Lower lobe of right lung (tissue), 2 donors: ENCODE measurements around the gene GTPBP4. TPM values are rescaled to one million over a fixed set of nuclear protein-coding genes. Genes with fewer than 3 reads are reported as not detected.
A peak's percentile ranks its signal among the peaks of the same experiment; 100 is the strongest.

Source experiments
- ATAC-seq, 2 donors: fragments of 200-7000 bp; cut with Tn5 transposase; one replicate each; pipeline ENCODE4 v1.9.1; 2020 to 2022; ENCODE audit warnings: mild to moderate bottlenecking in 2 of 2, moderate library complexity in 2 of 2
- DNase-seq: peaks from one replicate; pipeline ENCODE4 v3.0.0-alpha.2; 2020
- H3K27ac ChIP-seq: fragments of 200-600 bp; one replicate; pipeline ENCODE4 v1.8.0; 2022
- H3K27me3 ChIP-seq: fragments of 200-600 bp; one replicate; pipeline ENCODE4 v1.8.0; 2022; ENCODE audit warnings: low read depth
- H3K36me3 ChIP-seq: fragments of 200-600 bp; one replicate; pipeline ENCODE4 v1.8.0; 2022; ENCODE audit warnings: mild to moderate bottlenecking
- H3K4me1 ChIP-seq: fragments of 200-600 bp; one replicate; pipeline ENCODE4 v1.8.0; 2022
- H3K4me3 ChIP-seq: fragments of 200-600 bp; one replicate; pipeline ENCODE4 v1.8.0; 2022; ENCODE audit warnings: mild to moderate bottlenecking
- H3K9me3 ChIP-seq: fragments of 200-600 bp; one replicate; pipeline ENCODE4 v1.8.0; 2022
- intact Hi-C: fragments of 100-400 bp; cut with DNase I; formaldehyde crosslinking; loops from one replicate; pipeline ENCODE4 v1.11.0; 2022
- total RNA-seq: library from RNA; stranded (reverse); fragmentation: NEBNext Ultra II Directional; extraction: Animal tissue kit (Norgen Biotek cat#: 25700); gene quantifications from one replicate; pipeline ENCODE4 v1.2.1, GENCODE V29; 2021
- TF ChIP-seq, protein P1 (sequence below): fragments of 200-600 bp; IDR thresholded peaks from one replicate; pipeline ENCODE4 v1.8.0; 2022; ENCODE audit warnings: antibody characterized with exemption, mild to moderate bottlenecking
- donor health status: DM: no; HTN: yes; CAD: no; lungs with severe emphysema.

The GTPBP4 gene
- total RNA-seq, 1 donor from 2014 or later = 28.9 TPM

GRCh38 chr10:971613-972012 lies 16.6 kb upstream of the GTPBP4 start:
- TF ChIP-seq, protein P1, sequence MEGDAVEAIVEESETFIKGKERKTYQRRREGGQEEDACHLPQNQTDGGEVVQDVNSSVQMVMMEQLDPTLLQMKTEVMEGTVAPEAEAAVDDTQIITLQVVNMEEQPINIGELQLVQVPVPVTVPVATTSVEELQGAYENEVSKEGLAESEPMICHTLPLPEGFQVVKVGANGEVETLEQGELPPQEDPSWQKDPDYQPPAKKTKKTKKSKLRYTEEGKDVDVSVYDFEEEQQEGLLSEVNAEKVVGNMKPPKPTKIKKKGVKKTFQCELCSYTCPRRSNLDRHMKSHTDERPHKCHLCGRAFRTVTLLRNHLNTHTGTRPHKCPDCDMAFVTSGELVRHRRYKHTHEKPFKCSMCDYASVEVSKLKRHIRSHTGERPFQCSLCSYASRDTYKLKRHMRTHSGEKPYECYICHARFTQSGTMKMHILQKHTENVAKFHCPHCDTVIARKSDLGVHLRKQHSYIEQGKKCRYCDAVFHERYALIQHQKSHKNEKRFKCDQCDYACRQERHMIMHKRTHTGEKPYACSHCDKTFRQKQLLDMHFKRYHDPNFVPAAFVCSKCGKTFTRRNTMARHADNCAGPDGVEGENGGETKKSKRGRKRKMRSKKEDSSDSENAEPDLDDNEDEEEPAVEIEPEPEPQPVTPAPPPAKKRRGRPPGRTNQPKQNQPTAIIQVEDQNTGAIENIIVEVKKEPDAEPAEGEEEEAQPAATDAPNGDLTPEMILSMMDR = no peak
- ATAC-seq (peak; percentile 40 to 60), DNase-seq (no peak)
- Histone ChIP-seq H3K27ac (peak overlapping the region; percentile 74), H3K4me1 (peaks cover 42% of the 10 kb centered on the region), H3K9me3 (no peaks in the 10 kb centered on the region), H3K27me3 (no peaks in the 10 kb centered on the region), H3K4me3 (no peak overlapping the region), H3K36me3 (no peaks in the 10 kb centered on the region)
- intact Hi-C loops = no loop called here

- H3K4me1 ChIP-seq = peaks cover 42% of the 10 kb centered on the region
- intact Hi-C loops = no loop called here
- no peak overlapping the region for H3K4me3 ChIP-seq
- ATAC-seq (no peak), DNase-seq (no peak)
- no peaks in the 10 kb centered on the region for H3K36me3 ChIP-seq
- no peaks in the 10 kb centered on the region for H3K9me3 ChIP-seq
- H3K27ac ChIP-seq = peak overlapping the region; percentile 76
- TF ChIP-seq, protein P1 = no peak
- no peaks in the 10 kb centered on the region for H3K27me3 ChIP-seq
Observed at GRCh38 chr10:972763-973162, 15.5 kb upstream of the GTPBP4 start.

- H3K27ac ChIP-seq = peak overlapping the region; percentile 76
Observed at GRCh38 chr10:974038-974784, 14.0 kb upstream of the GTPBP4 start.

DNA sequence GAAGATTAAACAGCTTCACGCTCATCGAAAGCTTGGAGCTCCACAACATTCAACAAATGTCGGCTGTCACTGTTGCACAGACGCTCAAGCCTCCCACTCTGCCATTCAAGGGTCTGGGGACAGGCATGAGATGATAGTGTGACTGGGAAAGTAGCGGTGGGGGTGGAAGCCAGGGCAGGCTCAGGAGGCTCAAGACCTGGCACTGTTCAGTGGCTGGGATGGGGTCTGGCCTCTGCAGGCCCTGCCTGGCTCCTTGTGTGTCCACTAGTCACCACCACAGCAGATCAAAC lies 13.5 kb upstream of the GTPBP4 start:
- peak in 1 of 2 donors; percentile 7 for ATAC-seq
- Histone ChIP-seq H3K27ac (peak overlapping the region; percentile 76), H3K9me3 (peaks cover 17% of the 10 kb centered on the region), H3K4me3 (no peak overlapping the region), H3K4me1 (peaks cover 42% of the 10 kb centered on the region), H3K36me3 (no peaks in the 10 kb centered on the region), H3K27me3 (no peaks in the 10 kb centered on the region)
- TF ChIP-seq, protein P1 = no peak
- intact Hi-C loops = no loop called here
- no peak for DNase-seq

More at GRCh38 chr10:974038-974784, 14.0 kb upstream of the GTPBP4 start:
- peaks cover 14% of the 10 kb centered on the region for H3K9me3 ChIP-seq
- no peak overlapping the region for H3K4me3 ChIP-seq
- DNase-seq (peak; percentile 76), ATAC-seq (peak; percentile 82)
- no peaks in the 10 kb centered on the region for H3K27me3 ChIP-seq
- intact Hi-C loops = no loop called here
- TF ChIP-seq, protein P1 = no peak
- no peaks in the 10 kb centered on the region for H3K36me3 ChIP-seq
- peaks cover 42% of the 10 kb centered on the region for H3K4me1 ChIP-seq

DNA sequence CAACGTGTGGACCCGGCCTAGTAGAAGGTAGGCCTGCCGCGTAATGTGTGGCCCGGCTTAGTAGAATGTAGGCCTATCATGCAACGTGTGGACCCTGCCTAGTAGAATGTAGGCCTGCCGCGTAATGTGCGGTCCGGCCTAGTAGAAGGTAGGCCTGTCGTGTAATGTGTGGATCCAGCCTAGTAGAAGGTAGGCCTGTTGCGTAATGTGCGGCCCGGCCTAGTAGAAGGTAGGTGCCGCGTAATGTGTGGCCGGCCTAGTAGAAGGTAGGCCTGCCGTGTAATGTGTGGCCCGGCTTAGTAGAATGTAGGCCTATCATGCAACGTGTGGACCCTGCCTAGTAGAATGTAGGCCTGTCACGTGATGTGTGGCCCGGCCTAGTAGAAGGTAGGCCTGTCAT lies 11.9 kb upstream of the GTPBP4 start:
- TF ChIP-seq, protein P1 = no peak
- H3K36me3 ChIP-seq = no peaks in the 10 kb centered on the region
- no peak overlapping the region for H3K4me3 ChIP-seq
- intact Hi-C loops = no loop called here
- H3K27me3 ChIP-seq = no peaks in the 10 kb centered on the region
- peaks cover 35% of the 10 kb centered on the region for H3K4me1 ChIP-seq
- no peak for DNase-seq
- H3K9me3 ChIP-seq = peaks cover 26% of the 10 kb centered on the region
- H3K27ac ChIP-seq = no peak overlapping the region
- ATAC-seq = no peak
